HG02571 (cell line): ENCODE data around the gene IKZF1.

Experiments
- ATAC-seq: cut with Tn5 transposase; IDR thresholded peaks from one replicate; pipeline ENCODE4 v1.9.1; 2021; ENCODE audit warnings: mild to moderate bottlenecking, moderate library complexity; ENCODE audit not compliant: unreplicated experiment

IKZF1 gene

DNA sequence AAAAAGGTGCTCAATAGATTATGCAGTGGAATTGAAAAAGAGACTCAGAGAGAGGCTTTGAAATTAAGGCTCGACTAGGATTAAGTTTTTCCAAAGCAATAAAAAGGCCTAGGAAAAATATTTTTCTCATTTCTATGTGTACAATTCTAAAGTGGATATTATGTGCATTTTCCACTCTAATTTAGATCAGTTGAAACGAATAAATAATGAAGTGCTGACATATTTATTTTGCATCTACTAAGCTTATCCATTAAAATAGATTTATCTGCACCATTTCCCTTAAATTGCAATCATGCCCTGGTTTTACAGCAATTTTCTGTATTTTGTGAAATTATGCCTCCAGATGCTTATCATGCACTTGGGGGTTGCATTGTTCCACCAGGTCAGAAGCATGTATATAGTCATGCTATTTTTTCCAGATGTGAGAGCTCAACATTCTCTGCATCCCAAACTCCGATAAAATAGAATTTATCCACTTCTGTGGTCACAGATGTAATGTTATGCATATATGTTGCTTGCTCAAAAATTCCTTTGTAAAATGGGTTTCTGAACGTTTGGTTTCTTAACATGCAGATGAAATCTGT lies 127.3 kb downstream of the IKZF1 start:
- ATAC-seq, result no peak

DNA sequence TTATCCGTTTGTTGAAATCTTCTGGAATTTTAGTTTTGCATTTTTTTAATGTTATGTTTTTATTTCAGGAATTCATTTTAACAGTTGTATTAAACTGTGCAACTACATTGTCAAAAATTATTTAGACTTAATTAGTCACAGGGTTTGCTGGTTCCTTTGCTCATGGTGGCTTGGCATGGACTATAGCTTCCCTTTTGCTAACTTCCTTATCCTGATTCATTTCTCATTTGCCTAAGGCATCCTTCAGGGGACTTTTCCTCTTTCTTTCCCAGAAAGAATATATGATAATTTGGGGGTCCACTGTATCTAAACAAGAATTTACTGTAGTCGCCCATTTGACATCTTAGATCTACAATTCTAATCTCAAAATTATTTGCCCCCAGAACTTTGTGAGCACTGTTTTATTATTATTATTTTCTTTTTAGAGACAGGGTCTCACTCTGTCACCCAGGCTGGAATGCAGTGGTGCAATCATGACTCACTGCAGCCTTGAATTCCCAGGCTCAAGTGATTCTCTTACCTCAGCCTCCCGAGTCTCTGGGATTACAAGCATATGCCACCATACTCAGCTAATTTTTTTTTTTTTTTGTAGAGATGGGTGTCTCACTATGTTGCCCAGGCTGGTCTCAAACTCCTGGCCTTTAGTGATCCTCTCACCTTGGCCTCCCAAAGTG lies 131.8 kb downstream of the IKZF1 start:
- no peak for ATAC-seq

DNA sequence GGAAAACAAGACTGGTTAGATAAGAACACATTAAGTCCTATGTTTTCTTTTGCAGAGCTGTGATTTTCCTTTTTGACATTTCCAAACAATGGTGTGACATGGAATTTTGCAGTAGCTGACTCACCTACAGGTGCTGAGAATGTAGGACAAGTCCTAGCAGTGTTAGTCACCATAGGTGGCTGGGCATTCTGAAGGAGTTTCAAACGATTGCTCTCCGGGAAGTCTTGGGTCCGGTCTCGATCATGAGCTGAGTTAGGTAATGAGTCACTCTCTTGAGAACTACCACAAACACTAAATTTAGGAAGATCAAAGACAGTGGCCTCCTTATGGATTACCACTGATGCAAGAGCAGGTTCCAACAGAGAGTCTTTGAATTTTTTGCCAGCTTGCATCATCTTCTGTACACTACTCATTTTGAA lies 142.0 kb downstream of the IKZF1 start:
- peak; percentile 32 for ATAC-seq

GRCh38 chr7:50448823-50449222 lies 144.3 kb downstream of the IKZF1 start:
- no peak for ATAC-seq

DNA sequence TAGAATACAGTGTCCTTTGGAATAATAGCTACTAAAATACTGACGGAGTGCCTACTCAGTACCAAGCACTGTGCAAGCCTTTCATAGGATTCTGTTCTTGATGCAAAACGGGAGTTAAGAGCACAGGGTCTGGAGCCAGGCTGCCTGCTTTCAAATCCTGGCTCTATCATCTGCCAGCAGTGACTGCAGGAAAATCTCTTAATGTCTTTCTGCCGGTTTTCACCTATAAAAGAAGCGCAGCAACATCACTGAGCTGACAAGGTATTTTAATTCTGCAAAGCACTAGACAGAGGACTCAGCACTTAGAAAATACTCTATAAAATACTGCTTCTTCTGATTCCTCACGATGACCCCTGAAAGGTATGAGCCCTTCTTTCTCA lies 145.0 kb downstream of the IKZF1 start:
- no peak for ATAC-seq

DNA sequence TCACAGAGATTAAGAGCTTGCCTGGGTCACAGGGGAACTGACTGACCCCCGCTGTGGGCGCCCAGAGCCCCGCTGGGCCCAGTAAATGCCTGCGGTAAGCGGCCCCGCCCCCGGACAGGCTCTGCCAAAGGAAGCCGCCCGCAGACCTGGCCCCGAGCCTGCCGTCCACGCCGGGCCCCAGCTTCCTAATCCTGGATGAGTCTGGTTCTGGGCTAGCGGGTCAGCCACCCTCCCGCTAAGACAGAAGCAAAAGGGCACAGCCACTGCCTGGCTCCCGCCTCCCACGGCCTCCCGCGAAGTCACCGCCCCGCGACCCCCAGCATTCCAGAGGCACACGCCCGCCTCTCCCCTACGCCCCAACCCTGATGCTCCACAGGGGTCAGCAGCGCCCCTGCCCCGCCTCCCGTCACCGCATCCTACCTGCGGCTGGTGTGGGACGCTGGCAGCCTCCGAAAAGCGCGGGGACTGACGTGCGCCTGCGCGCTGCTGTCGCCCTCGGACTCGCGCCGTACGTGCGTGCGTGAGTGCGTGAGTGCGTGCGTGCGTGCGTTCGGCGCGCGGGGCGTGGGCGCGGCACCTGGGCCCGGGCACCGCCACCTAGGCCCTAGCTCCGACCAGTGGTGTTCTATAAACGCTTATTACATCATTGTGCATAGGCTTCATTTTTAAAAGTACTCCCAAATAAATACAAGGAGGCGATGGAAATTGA lies 145.5 kb downstream of the IKZF1 start, which contains the start of gene FIGNL1:
TSS of gene FIGNL1 (minus strand) at position 470 of the 709 bp plus-strand sequence. CDS start 3,063 bp downstream, outside the sequence.
- peak; percentile 88 for ATAC-seq

GRCh38 chr7:50450590-50451032 lies 146.1 kb downstream of the IKZF1 start:
- peak; percentile 6 for ATAC-seq
